MCF 10A (cell line): ENCODE measurements around the gene PDE3A. TPM values are rescaled to one million over a fixed set of nuclear protein-coding genes. Genes with fewer than 3 reads are reported as not detected.

Experiments
- BruUV-seq: library from RNA; stranded (reverse); fragments of 400-500 nt; replicated peaks from 2 replicates; lab custom pipeline; 2021; lab: Mats Ljungman, UMichigan
- CTCF ChIA-PET: fragments of 300-600 bp; sonication (Branson Sonifier 250); formaldehyde crosslinking; extraction: SDS; loops from one replicate; lab custom pipeline; 2021; ENCODE audit warnings: antibody characterized with exemption, inconsistent platforms; lab: Yijun Ruan, JAX
- POLR2A ChIA-PET: fragments of 300-600, 350-650 bp; sonication (Branson Sonifier 250); formaldehyde crosslinking; extraction: SDS; loops from one replicate; lab custom pipeline; 2020; ENCODE audit warnings: antibody characterized with exemption, inconsistent platforms; lab: Yijun Ruan, JAX
- DNase-seq: peaks from one replicate; pipeline ENCODE4 v3.0.0-alpha.2; 2018; ENCODE audit not compliant: unreplicated experiment
- H3K27ac Mint-ChIP-seq: one replicate; pipeline ENCODE4 v1.8.0; 2022; ENCODE audit warnings: mild to moderate bottlenecking, low read depth, mixed read lengths; ENCODE audit not compliant: unreplicated experiment
- H3K27me3 Mint-ChIP-seq: one replicate; pipeline ENCODE4 v1.8.0; 2022; ENCODE audit warnings: mixed read lengths; ENCODE audit not compliant: insufficient read depth, unreplicated experiment
- H3K36me3 Mint-ChIP-seq: one replicate; pipeline ENCODE4 v1.8.0; 2022; ENCODE audit warnings: mild to moderate bottlenecking, moderate library complexity, mixed read lengths; ENCODE audit not compliant: insufficient read depth, unreplicated experiment
- H3K4me1 Mint-ChIP-seq: one replicate; pipeline ENCODE4 v1.8.0; 2022; ENCODE audit warnings: mixed read lengths; ENCODE audit not compliant: insufficient read depth, unreplicated experiment
- H3K4me3 Mint-ChIP-seq: one replicate; pipeline ENCODE4 v1.8.0; 2022; ENCODE audit warnings: mild to moderate bottlenecking, moderate library complexity, mixed read lengths; ENCODE audit not compliant: unreplicated experiment
- H3K9me3 Mint-ChIP-seq: one replicate; pipeline ENCODE4 v1.8.0; 2022; ENCODE audit warnings: mixed read lengths; ENCODE audit not compliant: unreplicated experiment
- intact Hi-C: fragments of 100-400 bp; cut with micrococcal nuclease; formaldehyde crosslinking; loops from 2 replicates; pipeline ENCODE4 v1.14.1; 2022
- total RNA-seq: library from RNA; stranded (reverse); gene quantifications from 2 replicates; pipeline ENCODE4 v1.2.3, GENCODE V29; 2022
- TF ChIP-seq, protein P1 (sequence below): fragments of 200-600 bp; IDR thresholded peaks from one replicate; pipeline ENCODE4 v1.8.0; 2022; ENCODE audit warnings: antibody characterized with exemption, mild to moderate bottlenecking; ENCODE audit not compliant: unreplicated experiment

The PDE3A gene
- total RNA-seq, 1 experiment from 2014 or later = not detected

DNA sequence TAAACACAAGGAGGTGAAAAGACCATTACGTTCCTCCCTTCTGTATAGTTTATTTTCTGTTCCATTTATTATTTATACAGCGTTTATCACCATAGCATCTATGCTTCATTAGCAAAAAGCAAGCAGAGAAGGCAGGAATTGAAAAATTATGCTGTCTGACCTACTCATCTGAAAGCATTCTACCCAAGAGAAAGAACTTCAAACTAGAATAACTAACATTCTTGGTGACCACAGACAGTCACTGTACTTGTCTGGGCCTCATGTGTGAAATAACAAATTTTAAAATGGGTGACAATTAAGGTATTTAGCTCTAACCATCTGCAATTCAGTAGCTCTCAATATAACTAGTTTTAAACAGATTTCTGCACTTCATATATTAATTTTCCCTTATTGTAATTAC is 29.3 kb upstream of the PDE3A start:
- peaks cover 8% of the 10 kb centered on the region for H3K9me3 Mint-ChIP-seq
- DNase-seq = no peak
- intact Hi-C loops = no loop called here
- no peaks in the 10 kb centered on the region for H3K4me1 Mint-ChIP-seq
- H3K27ac Mint-ChIP-seq = no peak overlapping the region
- H3K36me3 Mint-ChIP-seq = no peaks in the 10 kb centered on the region
- H3K4me3 Mint-ChIP-seq = no peak overlapping the region
- TF ChIP-seq, protein P1, sequence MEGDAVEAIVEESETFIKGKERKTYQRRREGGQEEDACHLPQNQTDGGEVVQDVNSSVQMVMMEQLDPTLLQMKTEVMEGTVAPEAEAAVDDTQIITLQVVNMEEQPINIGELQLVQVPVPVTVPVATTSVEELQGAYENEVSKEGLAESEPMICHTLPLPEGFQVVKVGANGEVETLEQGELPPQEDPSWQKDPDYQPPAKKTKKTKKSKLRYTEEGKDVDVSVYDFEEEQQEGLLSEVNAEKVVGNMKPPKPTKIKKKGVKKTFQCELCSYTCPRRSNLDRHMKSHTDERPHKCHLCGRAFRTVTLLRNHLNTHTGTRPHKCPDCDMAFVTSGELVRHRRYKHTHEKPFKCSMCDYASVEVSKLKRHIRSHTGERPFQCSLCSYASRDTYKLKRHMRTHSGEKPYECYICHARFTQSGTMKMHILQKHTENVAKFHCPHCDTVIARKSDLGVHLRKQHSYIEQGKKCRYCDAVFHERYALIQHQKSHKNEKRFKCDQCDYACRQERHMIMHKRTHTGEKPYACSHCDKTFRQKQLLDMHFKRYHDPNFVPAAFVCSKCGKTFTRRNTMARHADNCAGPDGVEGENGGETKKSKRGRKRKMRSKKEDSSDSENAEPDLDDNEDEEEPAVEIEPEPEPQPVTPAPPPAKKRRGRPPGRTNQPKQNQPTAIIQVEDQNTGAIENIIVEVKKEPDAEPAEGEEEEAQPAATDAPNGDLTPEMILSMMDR = no peak
- no TSS peak for BruUV-seq
- POLR2A ChIA-PET = no interaction called here
- CTCF ChIA-PET = no interaction called here
- peaks cover 38% of the 10 kb centered on the region for H3K27me3 Mint-ChIP-seq

DNA sequence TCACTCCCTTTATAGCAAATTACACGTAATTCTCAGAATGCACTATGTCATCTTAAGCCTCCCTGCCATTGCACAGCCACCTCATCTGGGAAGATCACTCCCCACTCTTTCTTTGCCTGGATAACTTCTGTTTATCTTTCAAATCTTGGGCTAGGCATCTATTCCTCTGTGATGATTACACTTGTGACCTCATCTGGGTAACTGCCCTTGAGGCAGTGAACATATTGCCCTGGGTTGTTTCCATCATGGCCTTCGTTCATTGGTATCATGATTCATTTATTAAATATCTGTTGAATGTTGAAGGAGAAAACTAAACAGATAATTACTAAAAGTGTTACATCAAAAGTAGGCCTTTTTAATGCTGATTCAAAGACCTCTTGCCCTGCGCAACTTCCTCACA is 26.2 kb upstream of the PDE3A start:
- no peak for DNase-seq
- POLR2A ChIA-PET = no interaction called here
- H3K27ac Mint-ChIP-seq = no peak overlapping the region
- intact Hi-C loops = no loop called here
- CTCF ChIA-PET = no interaction called here
- BruUV-seq = no TSS peak
- no peak overlapping the region for H3K4me3 Mint-ChIP-seq
- no peaks in the 10 kb centered on the region for H3K4me1 Mint-ChIP-seq
- no peaks in the 10 kb centered on the region for H3K36me3 Mint-ChIP-seq
- peaks cover 38% of the 10 kb centered on the region for H3K27me3 Mint-ChIP-seq
- peaks cover 8% of the 10 kb centered on the region for H3K9me3 Mint-ChIP-seq
- TF ChIP-seq, protein P1 = no peak

DNA sequence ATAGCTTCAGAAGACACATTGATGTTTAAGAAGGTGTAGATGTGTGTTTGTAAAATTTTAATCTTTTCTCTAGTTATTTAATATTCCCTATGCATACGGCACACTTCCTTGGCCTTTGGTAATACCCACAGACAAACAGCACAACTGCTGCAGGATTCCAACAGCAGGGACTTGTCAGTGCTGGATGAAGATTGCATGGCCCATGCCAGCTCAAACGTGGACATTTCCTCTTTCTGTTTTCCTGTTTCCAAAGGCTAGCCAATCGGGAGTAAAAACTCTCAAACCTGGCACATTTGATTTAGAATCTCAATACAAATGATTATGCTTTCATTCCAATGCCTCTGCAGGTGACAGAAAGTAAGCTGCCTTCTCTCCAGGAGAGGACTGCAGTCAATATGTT is 22.5 kb upstream of the PDE3A start:
- ChIA-PET CTCF (no interaction called here), POLR2A (no interaction called here)
- no peak for DNase-seq
- Mint-ChIP-seq H3K36me3 (no peaks in the 10 kb centered on the region), H3K4me1 (no peaks in the 10 kb centered on the region), H3K27ac (no peak overlapping the region), H3K9me3 (no peaks in the 10 kb centered on the region), H3K27me3 (peaks cover 25% of the 10 kb centered on the region), H3K4me3 (no peak overlapping the region)
- intact Hi-C loops = no loop called here
- TF ChIP-seq, protein P1 = no peak
- BruUV-seq = no TSS peak

DNA sequence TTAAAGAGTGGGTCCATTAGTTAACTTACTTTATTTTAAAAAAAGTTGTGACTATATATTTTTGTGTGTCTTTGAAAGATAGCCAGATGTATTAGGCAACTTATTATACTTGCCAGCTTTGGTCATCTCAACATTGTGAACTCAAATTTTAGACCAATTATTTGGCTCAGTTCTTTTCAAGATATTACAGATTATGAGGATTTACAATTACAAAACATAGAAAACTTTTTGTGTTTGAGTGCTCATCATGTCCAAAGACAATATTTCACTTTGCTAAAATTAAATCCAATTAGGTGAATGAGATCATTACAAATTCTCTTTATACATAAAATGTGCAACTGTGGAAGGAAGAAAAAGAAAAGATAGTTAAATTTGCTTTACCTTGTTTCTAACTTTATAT is 18.3 kb upstream of the PDE3A start:
- CTCF ChIA-PET = no interaction called here
- intact Hi-C loops = no loop called here

More for the DNA sequence above, 18.3 kb upstream of the PDE3A start:
- Mint-ChIP-seq H3K4me1 (no peaks in the 10 kb centered on the region), H3K4me3 (no peak overlapping the region), H3K27me3 (peaks cover 4% of the 10 kb centered on the region), H3K9me3 (no peaks in the 10 kb centered on the region), H3K36me3 (no peaks in the 10 kb centered on the region), H3K27ac (no peak overlapping the region)
- POLR2A ChIA-PET = no interaction called here
- BruUV-seq = no TSS peak
- no peak for DNase-seq
- TF ChIP-seq, protein P1 = no peak
